CD4-positive, alpha-beta T cell (primary cell): ENCODE results near the gene STARD13. TPM values are rescaled to one million over a fixed set of nuclear protein-coding genes. Genes with fewer than 3 reads are reported as not detected.

ENCODE experiments used
- ATAC-seq: fragments of 200-7000 bp; cut with Tn5 transposase; one replicate; pipeline ENCODE4 v1.10.0; 2022; ENCODE audit warnings: mild to moderate bottlenecking; ENCODE audit not compliant: poor library complexity
- CTCF ChIA-PET: fragments of 350-600 bp; sonication (Branson Sonifier 250); formaldehyde crosslinking; loops from one replicate; lab custom pipeline; 2021; ENCODE audit warnings: antibody characterized with exemption, inconsistent platforms; lab: Charles Lee
- POLR2A ChIA-PET: fragments of 350-600 bp; sonication (Branson Sonifier 250); formaldehyde crosslinking; loops from one replicate; lab custom pipeline; 2021; ENCODE audit warnings: antibody characterized with exemption, inconsistent platforms; lab: Charles Lee
- DNase-seq, 14 experiments: peaks; one replicate each; pipeline ENCODE4 v3.0.0-alpha.2; 2013 to 2020; ENCODE audit warnings: mixed read lengths in 2 of 14
- H3K27ac ChIP-seq, 2 donors: one replicate each; pipeline versions ENCODE4 v1.5.1 to v1.7.0; 2013; ENCODE audit warnings: low read length in 2 of 2, low read depth in 1 of 2, mild to moderate bottlenecking in 1 of 2
- H3K27me3 ChIP-seq, 2 experiments: 1 replicate in 1 of 2; 2 replicates in 1 of 2; pipeline versions ENCODE4 v1.6.1 to v1.7.0; 2013; ENCODE audit warnings: low read length in 2 of 2, control low read depth in 1 of 2, mild to moderate bottlenecking in 1 of 2, moderate library complexity in 1 of 2; ENCODE audit not compliant: insufficient read depth in 2 of 2, control insufficient read depth in 1 of 2
- H3K36me3 ChIP-seq: one replicate; pipeline ENCODE4 v1.6.1; 2013; ENCODE audit warnings: low read length, control low read depth; ENCODE audit not compliant: insufficient read depth
- H3K4me1 ChIP-seq: one replicate; pipeline ENCODE4 v1.6.1; 2013; ENCODE audit warnings: low read length, control low read depth; ENCODE audit not compliant: insufficient read depth
- H3K4me3 ChIP-seq: one replicate; pipeline ENCODE4 v1.5.1; 2013; ENCODE audit warnings: mild to moderate bottlenecking, low read length, moderate library complexity
- H3K9me3 ChIP-seq, 2 experiments: 1 replicate in 1 of 2; 2 replicates in 1 of 2; pipeline versions ENCODE4 v1.6.1 to v1.7.0; 2013; ENCODE audit warnings: low read length in 2 of 2, mild to moderate bottlenecking in 2 of 2, control low read depth in 1 of 2, moderate library complexity in 1 of 2; ENCODE audit not compliant: control insufficient read depth in 1 of 2, insufficient read depth in 1 of 2
- H3K27ac Mint-ChIP-seq: one replicate; pipeline ENCODE4 v1.8.0; 2020; ENCODE audit warnings: mixed read lengths
- H3K27me3 Mint-ChIP-seq: one replicate; pipeline ENCODE4 v1.8.0; 2021; ENCODE audit warnings: mixed read lengths
- H3K36me3 Mint-ChIP-seq: one replicate; pipeline ENCODE4 v1.8.0; 2021; ENCODE audit warnings: low read depth, mixed read lengths
- H3K4me1 Mint-ChIP-seq: one replicate; pipeline ENCODE4 v1.8.0; 2021; ENCODE audit warnings: low read depth, mixed read lengths
- H3K4me3 Mint-ChIP-seq: one replicate; pipeline ENCODE4 v1.8.0; 2020; ENCODE audit warnings: mild to moderate bottlenecking, mixed read lengths
- H3K9me3 Mint-ChIP-seq: one replicate; pipeline ENCODE4 v1.8.0; 2020; ENCODE audit warnings: mixed read lengths
- intact Hi-C, 2 experiments: fragments of 100-400 bp; cut with DNase I in 1 of 2; cut with micrococcal nuclease in 1 of 2; formaldehyde crosslinking; loops; one replicate each; pipeline versions ENCODE4 v1.15.1 to v1.9.0; 2023 to 2025; cut with DNase I, micrococcal nuclease
- total RNA-seq, 174 experiments: library from RNA in 2 of 174; stranded (reverse) in 2 of 174; gene quantifications; one replicate each; pipeline ENCODE4 v1.2.3 and lab custom pipeline; 2021 to 2026
- TF ChIP-seq, protein P1 (sequence below): fragments of 200-600 bp; IDR thresholded peaks from one replicate; pipeline ENCODE4 v1.8.0; 2022; ENCODE audit warnings: antibody characterized with exemption, mild to moderate bottlenecking

STARD13 gene
- total RNA-seq, 2 experiments from 2014 or later, result not detected

DNA sequence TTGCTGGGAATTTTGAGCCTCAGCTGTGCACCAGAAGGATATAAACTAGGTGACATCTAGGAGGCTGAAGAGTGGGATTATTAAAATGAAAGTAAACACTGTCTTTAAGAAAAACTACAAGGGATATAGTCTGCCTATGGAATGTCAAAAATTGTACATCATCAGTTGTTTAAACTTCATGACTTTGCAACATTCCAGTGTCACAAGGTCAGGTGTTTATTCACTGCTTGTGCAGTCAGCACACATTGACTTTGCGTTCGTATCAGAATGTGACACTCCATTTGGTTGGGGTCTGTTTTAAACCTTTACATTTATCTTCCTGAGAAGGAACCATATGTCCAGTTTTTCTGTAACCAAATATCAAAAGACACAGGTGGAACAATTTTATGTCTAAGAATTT is 183.7 kb downstream of the STARD13 start:
- intact Hi-C loops, result no loop called here
- H3K9me3 ChIP-seq, result peaks cover 0 to 5% of the 10 kb centered on the region in 2 experiments
- no peaks in the 10 kb centered on the region for H3K36me3 ChIP-seq
- ChIA-PET CTCF (no interaction called here), POLR2A (no interaction called here)
- TF ChIP-seq, protein P1, sequence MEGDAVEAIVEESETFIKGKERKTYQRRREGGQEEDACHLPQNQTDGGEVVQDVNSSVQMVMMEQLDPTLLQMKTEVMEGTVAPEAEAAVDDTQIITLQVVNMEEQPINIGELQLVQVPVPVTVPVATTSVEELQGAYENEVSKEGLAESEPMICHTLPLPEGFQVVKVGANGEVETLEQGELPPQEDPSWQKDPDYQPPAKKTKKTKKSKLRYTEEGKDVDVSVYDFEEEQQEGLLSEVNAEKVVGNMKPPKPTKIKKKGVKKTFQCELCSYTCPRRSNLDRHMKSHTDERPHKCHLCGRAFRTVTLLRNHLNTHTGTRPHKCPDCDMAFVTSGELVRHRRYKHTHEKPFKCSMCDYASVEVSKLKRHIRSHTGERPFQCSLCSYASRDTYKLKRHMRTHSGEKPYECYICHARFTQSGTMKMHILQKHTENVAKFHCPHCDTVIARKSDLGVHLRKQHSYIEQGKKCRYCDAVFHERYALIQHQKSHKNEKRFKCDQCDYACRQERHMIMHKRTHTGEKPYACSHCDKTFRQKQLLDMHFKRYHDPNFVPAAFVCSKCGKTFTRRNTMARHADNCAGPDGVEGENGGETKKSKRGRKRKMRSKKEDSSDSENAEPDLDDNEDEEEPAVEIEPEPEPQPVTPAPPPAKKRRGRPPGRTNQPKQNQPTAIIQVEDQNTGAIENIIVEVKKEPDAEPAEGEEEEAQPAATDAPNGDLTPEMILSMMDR, result no peak
- no peaks in the 10 kb centered on the region for H3K4me1 Mint-ChIP-seq
- no peak for ATAC-seq
- no peak overlapping the region for H3K4me3 Mint-ChIP-seq
- H3K27me3 Mint-ChIP-seq, result peaks cover 31% of the 10 kb centered on the region
- H3K27me3 ChIP-seq, result peaks cover 0 to 6% of the 10 kb centered on the region in 2 experiments
- no peak overlapping the region for H3K27ac Mint-ChIP-seq
- no peak for DNase-seq
- no peak overlapping the region for H3K27ac ChIP-seq
- no peak overlapping the region for H3K4me3 ChIP-seq
- peaks cover 3% of the 10 kb centered on the region for H3K9me3 Mint-ChIP-seq
- H3K4me1 ChIP-seq, result no peaks in the 10 kb centered on the region
- H3K36me3 Mint-ChIP-seq, result no peaks in the 10 kb centered on the region

DNA sequence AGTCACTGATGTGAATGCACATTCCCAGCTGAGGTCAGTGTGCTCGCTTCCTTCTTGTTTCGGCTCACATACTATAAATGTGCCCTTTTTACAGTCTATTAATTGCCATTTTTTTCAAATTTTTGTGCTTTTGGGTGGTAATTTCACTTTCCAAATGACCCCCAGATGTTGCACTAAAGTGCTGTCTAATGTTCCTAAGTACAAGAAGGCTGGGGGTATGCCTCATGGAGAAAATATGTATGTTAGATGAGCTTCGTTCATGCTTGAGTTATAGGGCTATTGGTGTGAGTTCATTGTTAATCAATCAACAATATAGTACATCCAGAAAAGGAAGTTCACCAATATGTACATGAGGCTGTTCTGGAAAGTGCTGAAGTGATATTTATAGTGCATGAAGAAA is 184.7 kb downstream of the STARD13 start:
- no peaks in the 10 kb centered on the region for H3K4me1 Mint-ChIP-seq
- intact Hi-C loops, result no loop called here
- ChIA-PET CTCF (no interaction called here), POLR2A (no interaction called here)
- peaks cover 3% of the 10 kb centered on the region for H3K9me3 Mint-ChIP-seq
- H3K4me3 ChIP-seq, result no peak overlapping the region
- H3K27ac ChIP-seq, result no peak overlapping the region
- peaks cover 22% of the 10 kb centered on the region for H3K27me3 Mint-ChIP-seq
- H3K4me1 ChIP-seq, result no peaks in the 10 kb centered on the region
- no peaks in the 10 kb centered on the region for H3K36me3 Mint-ChIP-seq
- H3K36me3 ChIP-seq, result no peaks in the 10 kb centered on the region
- no peak overlapping the region for H3K4me3 Mint-ChIP-seq
- ATAC-seq (no peak), DNase-seq (no peak)
- peaks cover 0 to 6% of the 10 kb centered on the region in 2 experiments for H3K27me3 ChIP-seq
- no peak overlapping the region for H3K27ac Mint-ChIP-seq
- TF ChIP-seq, protein P1, result no peak
- peaks cover 0 to 5% of the 10 kb centered on the region in 2 experiments for H3K9me3 ChIP-seq

DNA sequence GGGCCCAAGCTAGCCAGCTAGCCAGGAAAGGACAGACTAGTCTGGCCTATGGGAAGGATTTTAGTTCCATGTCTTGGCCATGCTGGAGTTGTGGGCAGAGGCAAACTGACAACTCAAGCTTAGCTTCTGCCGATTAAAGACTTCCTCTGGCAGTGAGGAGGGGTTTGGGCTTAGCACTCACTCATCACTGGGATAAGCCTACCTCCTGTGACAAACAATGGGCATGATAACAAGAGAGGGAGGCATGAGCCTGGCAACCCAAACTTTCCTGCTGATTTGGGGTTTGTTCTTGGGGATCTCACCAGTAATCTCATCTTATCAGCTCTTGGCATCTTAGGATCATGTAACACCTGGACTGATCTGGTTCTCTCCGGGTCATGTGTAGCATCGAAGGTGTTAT is 185.7 kb downstream of the STARD13 start:
- ChIA-PET CTCF (no interaction called here), POLR2A (no interaction called here)
- no peaks in the 10 kb centered on the region for H3K36me3 Mint-ChIP-seq
- no peaks in the 10 kb centered on the region for H3K4me1 Mint-ChIP-seq
- H3K4me3 Mint-ChIP-seq, result no peak overlapping the region
- Histone ChIP-seq H3K36me3 (no peaks in the 10 kb centered on the region), H3K27ac (no peak overlapping the region), H3K4me1 (no peaks in the 10 kb centered on the region), H3K4me3 (no peak overlapping the region), H3K9me3 (peaks cover 0 to 5% of the 10 kb centered on the region in 2 experiments), H3K27me3 (peaks cover 0 to 6% of the 10 kb centered on the region in 2 experiments)
- peaks cover 23% of the 10 kb centered on the region for H3K27me3 Mint-ChIP-seq
- no peak for DNase-seq
- no peak for ATAC-seq
- H3K27ac Mint-ChIP-seq, result no peak overlapping the region
- TF ChIP-seq, protein P1, result no peak
- H3K9me3 Mint-ChIP-seq, result peaks cover 3% of the 10 kb centered on the region
- intact Hi-C loops, result no loop called here
